GM23338 (cell line): ENCODE measurements around the gene GNPDA1. TPM values are rescaled to one million over a fixed set of nuclear protein-coding genes. Genes with fewer than 3 reads are reported as not detected.

Source experiments
- ATAC-seq: fragments of 200-7000 bp; cut with Tn5 transposase; 3 replicates; pipeline ENCODE4 v1.9.1; 2020
- DNase-seq: peaks from one replicate; pipeline ENCODE4 v3.0.0-alpha.2; 2015; ENCODE audit warnings: low spot score
- H2AFZ ChIP-seq: fragments of 200-600 bp; sonication (generic); 2 replicates; pipeline ENCODE4 v1.8.0; 2016; ENCODE audit warnings: antibody characterized with exemption, mild to moderate bottlenecking, moderate library complexity
- H3F3A ChIP-seq: fragments of 200-600 bp; sonication (generic); replicated peaks from 2 replicates; pipeline ENCODE4 v1.8.0; 2017; ENCODE audit warnings: antibody characterized with exemption, mixed run types, low read depth
- H3K27ac ChIP-seq: fragments of 200-600 bp; sonication (generic); 2 replicates; pipeline ENCODE4 v1.6.1; 2016; ENCODE audit warnings: low read depth
- H3K27me3 ChIP-seq: fragments of 200-600 bp; sonication (generic); 2 replicates; pipeline ENCODE4 v1.8.0; 2016; ENCODE audit warnings: mild to moderate bottlenecking, mixed run types, moderate library complexity; ENCODE audit not compliant: insufficient read depth
- H3K36me3 ChIP-seq: fragments of 200-600 bp; sonication (generic); 2 replicates; pipeline ENCODE4 v1.8.0; 2016; ENCODE audit warnings: mild to moderate bottlenecking; ENCODE audit not compliant: insufficient read depth
- H3K4me1 ChIP-seq: fragments of 200-600 bp; sonication (generic); 2 replicates; pipeline ENCODE4 v1.8.0; 2016; ENCODE audit warnings: mild to moderate bottlenecking, moderate library complexity; ENCODE audit not compliant: insufficient read depth
- H3K4me2 ChIP-seq: fragments of 200-600 bp; sonication (generic); 2 replicates; pipeline ENCODE4 v1.7.1; 2017; ENCODE audit warnings: mixed run types
- H3K4me3 ChIP-seq: fragments of 200-600 bp; sonication (generic); 2 replicates; pipeline ENCODE4 v1.6.1; 2016; ENCODE audit warnings: mixed run types
- H3K79me2 ChIP-seq: fragments of 200-600 bp; sonication (generic); replicated peaks from 2 replicates; pipeline ENCODE4 v1.8.0; 2017; ENCODE audit warnings: mild to moderate bottlenecking; ENCODE audit not compliant: insufficient read depth
- H3K9me2 ChIP-seq: fragments of 200-600 bp; sonication (generic); 2 replicates; pipeline ENCODE4 v1.8.0; 2017; ENCODE audit not compliant: insufficient read depth
- H4K20me1 ChIP-seq: fragments of 200-600 bp; sonication (generic); replicated peaks from 2 replicates; pipeline ENCODE4 v1.8.0; 2017; ENCODE audit warnings: mild to moderate bottlenecking; ENCODE audit not compliant: insufficient read depth
- H3K27ac Mint-ChIP-seq: 2 replicates; pipeline ENCODE4 v1.8.0; 2020; ENCODE audit warnings: inconsistent platforms, mild to moderate bottlenecking, moderate library complexity, mixed read lengths
- H3K27me3 Mint-ChIP-seq: 3 replicates; pipeline ENCODE4 v1.8.0; 2022; ENCODE audit warnings: low read depth, mild to moderate bottlenecking, moderate library complexity, mixed read lengths, inconsistent platforms; ENCODE audit not compliant: insufficient read depth, poor library complexity
- H3K36me3 Mint-ChIP-seq: 3 replicates; pipeline ENCODE4 v1.8.0; 2021; ENCODE audit warnings: low read depth, mild to moderate bottlenecking, inconsistent platforms, moderate library complexity, mixed read lengths
- H3K4me1 Mint-ChIP-seq: 3 replicates; pipeline ENCODE4 v1.8.0; 2020; ENCODE audit warnings: mild to moderate bottlenecking, inconsistent platforms, mixed read lengths
- H3K4me3 Mint-ChIP-seq: 3 replicates; pipeline ENCODE4 v1.8.0; 2021; ENCODE audit warnings: moderate library complexity, mild to moderate bottlenecking, inconsistent platforms, mixed read lengths
- H3K9me3 Mint-ChIP-seq: 3 replicates; pipeline ENCODE4 v1.8.0; 2020; ENCODE audit warnings: moderate library complexity, mild to moderate bottlenecking, inconsistent platforms, mixed read lengths
- EZH2phosphoT487 ChIP-seq: fragments of 200-600 bp; sonication (generic); IDR thresholded peaks from one replicate; pipeline ENCODE4 v1.8.1; 2018; ENCODE audit warnings: antibody characterized with exemption; ENCODE audit not compliant: unreplicated experiment
- JUNB ChIP-seq: IDR thresholded peaks from one replicate; pipeline ENCODE4 v1.6.1; 2016; ENCODE audit warnings: antibody characterized with exemption; ENCODE audit not compliant: unreplicated experiment
- NANOG ChIP-seq: IDR thresholded peaks from 2 replicates; pipeline ENCODE4 v1.6.1; 2016; ENCODE audit warnings: antibody characterized with exemption, borderline replicate concordance
- POLR2AphosphoS5 ChIP-seq: IDR thresholded peaks from 2 replicates; pipeline ENCODE4 v1.6.1; 2016; ENCODE audit warnings: antibody characterized with exemption, low read depth
- STAT1 ChIP-seq: IDR thresholded peaks from one replicate; pipeline ENCODE4 v1.6.1; 2016; ENCODE audit warnings: antibody characterized with exemption; ENCODE audit not compliant: unreplicated experiment
- ZNF114 ChIP-seq: fragments of 250-450 bp; sonication (Bioruptor Pico); IDR thresholded peaks from 2 replicates; pipeline ENCODE4 v1.5.0; 2020; ENCODE audit warnings: mild to moderate bottlenecking, moderate library complexity
- ZNF331 ChIP-seq: fragments of 250-450 bp; sonication (Bioruptor Pico); IDR thresholded peaks from 2 replicates; pipeline ENCODE4 v1.5.0; 2020; ENCODE audit warnings: low read depth, mild to moderate bottlenecking, moderate library complexity
- ZNF462 ChIP-seq: fragments of 250-450 bp; sonication (Bioruptor Pico); IDR thresholded peaks from 2 replicates; pipeline ENCODE4 v1.5.0; 2020; ENCODE audit warnings: mild to moderate bottlenecking, moderate library complexity
- polyA plus RNA-seq: library from polyadenylated mRNA; unstranded; fragments of >200 nt; fragmentation: Nextera tagmentation; extraction: Ambion mirVana; gene quantifications from 2 replicates; pipeline ENCODE4 v1.2.1, GENCODE V29; 2016
- total RNA-seq: library from RNA; depleted of rRNA; stranded (reverse); fragments of >200 nt; shearing (Covaris generic); gene quantifications from 2 replicates; pipeline ENCODE4 v1.2.3, GENCODE V29; 2014

The GNPDA1 gene
- total and polyA plus RNA-seq, 2 experiments from 2014 or later = 47.6 to 117 TPM

DNA sequence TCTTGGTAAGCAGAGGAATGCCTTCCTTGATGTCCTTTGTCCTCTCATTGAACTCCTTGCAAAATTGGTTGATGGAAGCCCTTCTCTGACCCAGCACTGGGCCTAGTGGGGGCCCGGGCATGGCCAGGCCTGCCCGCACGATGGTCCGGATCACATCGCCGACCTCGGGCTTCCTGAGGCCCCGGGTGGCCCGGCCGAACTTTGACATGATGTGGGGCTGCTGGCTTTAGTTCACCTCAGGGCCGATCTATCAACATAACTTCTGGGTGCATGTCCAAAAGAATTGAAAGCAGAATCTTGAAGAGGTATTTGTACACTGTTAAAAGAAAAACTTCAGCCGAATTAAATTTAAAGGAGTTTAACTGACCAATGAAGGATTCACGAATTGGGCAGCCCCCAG, 24.1 kb upstream of the GNPDA1 start:
- no peaks in the 10 kb centered on the region; the same call in 2 of the 3 replicates for H3K9me3 Mint-ChIP-seq
- H3K4me2 ChIP-seq = no peak overlapping the region
- no peak overlapping the region for H3K4me3 Mint-ChIP-seq
- no peak for DNase-seq
- peaks cover 4% of the 10 kb centered on the region for H3K27me3 Mint-ChIP-seq
- H3K4me1 ChIP-seq = no peaks in the 10 kb centered on the region
- no peaks in the 10 kb centered on the region for H3K36me3 ChIP-seq
- no peak overlapping the region for H3K27ac ChIP-seq
- no peaks in the 10 kb centered on the region for H3F3A ChIP-seq
- TF ChIP-seq ZNF114 = no peak
- TF ChIP-seq ZNF331 = no peak
- TF ChIP-seq POLR2AphosphoS5 = no peak
- no peak for TF ChIP-seq EZH2phosphoT487
- no peak for TF ChIP-seq JUNB
- no peak for TF ChIP-seq ZNF462
- H2AFZ ChIP-seq = peak overlapping the region; percentile 80
- ATAC-seq = no peak
- no peaks in the 10 kb centered on the region for H3K27me3 ChIP-seq
- H3K36me3 Mint-ChIP-seq = no peaks in the 10 kb centered on the region
- no peak overlapping the region for H3K4me3 ChIP-seq
- no peaks in the 10 kb centered on the region for H3K79me2 ChIP-seq
- H3K9me2 ChIP-seq = no peaks in the 10 kb centered on the region; the same call in 1 of the 2 replicates
- H3K4me1 Mint-ChIP-seq = no peaks in the 10 kb centered on the region
- H3K27ac Mint-ChIP-seq = no peak overlapping the region
- no peaks in the 10 kb centered on the region for H4K20me1 ChIP-seq

GRCh38 chr5:142034994-142035393, 22.2 kb upstream of the GNPDA1 start:
- no peaks in the 10 kb centered on the region; the same call in 2 of the 3 replicates for H3K9me3 Mint-ChIP-seq
- H3K79me2 ChIP-seq = no peaks in the 10 kb centered on the region
- H2AFZ ChIP-seq = 0 out of 2 replicates have a peak overlapping the region, but pooled peaks have one; percentile 76
- H3K27ac ChIP-seq = no peak overlapping the region
- no peak overlapping the region for H3K27ac Mint-ChIP-seq
- no peaks in the 10 kb centered on the region for H3K36me3 Mint-ChIP-seq
- peaks cover 4% of the 10 kb centered on the region for H3K27me3 Mint-ChIP-seq
- H3F3A ChIP-seq = no peaks in the 10 kb centered on the region
- DNase-seq = no peak
- no peaks in the 10 kb centered on the region for H3K4me1 ChIP-seq
- ATAC-seq = no peak
- no peak overlapping the region for H3K4me2 ChIP-seq
- H3K4me3 ChIP-seq = no peak overlapping the region
- no peaks in the 10 kb centered on the region for H3K4me1 Mint-ChIP-seq
- H3K36me3 ChIP-seq = no peaks in the 10 kb centered on the region
- no peaks in the 10 kb centered on the region for H3K27me3 ChIP-seq
- H3K4me3 Mint-ChIP-seq = no peak overlapping the region
- H4K20me1 ChIP-seq = no peaks in the 10 kb centered on the region
- no peaks in the 10 kb centered on the region for H3K9me2 ChIP-seq
- TF ChIP-seq ZNF462 (no peak), JUNB (no peak), NANOG (no peak), POLR2AphosphoS5 (no peak), STAT1 (no peak)
